Brain microvascular endothelial cell (primary cell): Measurements from ENCODE around the gene RCC1.

Experiments
- DNase-seq: peaks from one replicate; pipeline ENCODE4 v3.0.0-alpha.2; 2020
- H3K27ac ChIP-seq: fragments of 250-450 bp; sonication (Bioruptor Pico); 2 replicates; pipeline ENCODE4 v1.5.1; 2020; ENCODE audit warnings: mild to moderate bottlenecking, moderate library complexity
- H3K27me3 ChIP-seq: fragments of 250-450 bp; sonication (Bioruptor Pico); replicated peaks from 2 replicates; pipeline ENCODE4 v1.5.1; 2020; ENCODE audit warnings: mild to moderate bottlenecking
- H3K36me3 ChIP-seq: fragments of 250-450 bp; sonication (Bioruptor Pico); replicated peaks from 2 replicates; pipeline ENCODE4 v1.5.1; 2020; ENCODE audit warnings: mild to moderate bottlenecking
- H3K4me3 ChIP-seq: 2 replicates; pipeline ENCODE4 v1.5.1; 2011; ENCODE audit warnings: low read depth, mild to moderate bottlenecking, control low read depth, low read length, moderate library complexity
- CTCF ChIP-seq: IDR thresholded peaks from 2 replicates; pipeline ENCODE4 v1.5.1; 2011; ENCODE audit warnings: low read depth, mild to moderate bottlenecking, moderate library complexity, low read length, control low read depth, inconsistent platforms; ENCODE audit errors: missing control alignments
- in situ Hi-C: cut with HindIII; loops from 2 replicates; pipeline ENCODE4 v1.10.0; 2017; ENCODE audit warnings: low sequenced_read_pairs, low pct_ligation_motif_present

Gene RCC1

GRCh38 chr1:28505406-28506187 is at the start of gene RCC1:
TSS of gene RCC1 (plus strand) at chr1:28506043. CDS start at chr1:28529867, 23,824 bp downstream.
- peak within 1 kb of the TSS; percentile 88 for H3K27ac ChIP-seq
- peak; percentile 99 for DNase-seq
- in situ Hi-C loops, result no loop called here
- no peak for TF ChIP-seq CTCF
- peak within 1 kb of the TSS; percentile 96 for H3K4me3 ChIP-seq
- no peaks in the 10 kb centered on the region for H3K27me3 ChIP-seq
- H3K36me3 ChIP-seq, result peaks cover 45% of the 10 kb centered on the region

DNA sequence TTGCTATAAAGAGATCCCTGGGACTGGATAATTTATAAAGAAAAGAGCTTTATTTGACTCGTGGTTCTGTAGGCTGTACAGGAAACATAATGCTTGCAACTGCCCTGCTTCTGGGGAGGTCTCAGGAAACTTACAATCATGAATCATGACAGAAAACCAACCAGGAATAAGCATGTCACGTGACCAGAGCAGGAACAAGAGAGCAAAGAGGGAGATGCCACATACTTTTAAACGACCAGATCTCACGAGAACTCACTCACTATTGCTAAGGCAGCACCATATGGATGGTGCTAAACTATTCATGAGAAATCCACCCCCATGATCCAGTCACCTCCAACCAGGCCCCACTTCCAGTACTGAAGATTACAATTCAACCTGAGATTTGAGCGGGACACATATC is 49.8 kb upstream of the RCC1 start:
- Histone ChIP-seq H3K36me3 (peaks cover 5% of the 10 kb centered on the region), H3K4me3 (no peak overlapping the region), H3K27ac (peak overlapping the region; percentile 33), H3K27me3 (no peaks in the 10 kb centered on the region)
- TF ChIP-seq CTCF, result no peak
- DNase-seq, result peak; percentile 87
- in situ Hi-C loops, result no loop called here

DNA sequence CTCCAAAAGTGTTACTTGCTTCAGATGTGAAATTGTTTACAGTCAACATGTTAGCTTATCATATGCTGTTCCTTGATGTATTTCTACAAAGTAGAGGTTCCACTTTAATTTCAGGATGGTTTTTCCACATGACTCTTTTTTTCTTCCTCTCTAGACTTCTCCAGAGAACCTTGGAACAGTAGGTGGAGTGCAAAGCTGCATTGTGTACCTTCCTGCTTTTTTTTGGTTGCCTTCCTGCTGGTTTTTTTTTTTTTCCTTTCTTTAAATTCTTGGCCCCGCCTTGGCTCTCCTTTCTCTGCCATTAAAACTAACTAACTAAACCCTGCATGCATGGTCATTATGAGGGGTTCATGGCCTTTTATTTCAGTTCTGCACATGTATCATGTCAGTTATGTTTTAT is 48.2 kb upstream of the RCC1 start:
- Histone ChIP-seq H3K36me3 (peaks cover 5% of the 10 kb centered on the region), H3K27me3 (no peaks in the 10 kb centered on the region), H3K4me3 (no peak overlapping the region), H3K27ac (no peak overlapping the region)
- DNase-seq, result no peak
- in situ Hi-C loops, result no loop called here
- no peak for TF ChIP-seq CTCF

DNA sequence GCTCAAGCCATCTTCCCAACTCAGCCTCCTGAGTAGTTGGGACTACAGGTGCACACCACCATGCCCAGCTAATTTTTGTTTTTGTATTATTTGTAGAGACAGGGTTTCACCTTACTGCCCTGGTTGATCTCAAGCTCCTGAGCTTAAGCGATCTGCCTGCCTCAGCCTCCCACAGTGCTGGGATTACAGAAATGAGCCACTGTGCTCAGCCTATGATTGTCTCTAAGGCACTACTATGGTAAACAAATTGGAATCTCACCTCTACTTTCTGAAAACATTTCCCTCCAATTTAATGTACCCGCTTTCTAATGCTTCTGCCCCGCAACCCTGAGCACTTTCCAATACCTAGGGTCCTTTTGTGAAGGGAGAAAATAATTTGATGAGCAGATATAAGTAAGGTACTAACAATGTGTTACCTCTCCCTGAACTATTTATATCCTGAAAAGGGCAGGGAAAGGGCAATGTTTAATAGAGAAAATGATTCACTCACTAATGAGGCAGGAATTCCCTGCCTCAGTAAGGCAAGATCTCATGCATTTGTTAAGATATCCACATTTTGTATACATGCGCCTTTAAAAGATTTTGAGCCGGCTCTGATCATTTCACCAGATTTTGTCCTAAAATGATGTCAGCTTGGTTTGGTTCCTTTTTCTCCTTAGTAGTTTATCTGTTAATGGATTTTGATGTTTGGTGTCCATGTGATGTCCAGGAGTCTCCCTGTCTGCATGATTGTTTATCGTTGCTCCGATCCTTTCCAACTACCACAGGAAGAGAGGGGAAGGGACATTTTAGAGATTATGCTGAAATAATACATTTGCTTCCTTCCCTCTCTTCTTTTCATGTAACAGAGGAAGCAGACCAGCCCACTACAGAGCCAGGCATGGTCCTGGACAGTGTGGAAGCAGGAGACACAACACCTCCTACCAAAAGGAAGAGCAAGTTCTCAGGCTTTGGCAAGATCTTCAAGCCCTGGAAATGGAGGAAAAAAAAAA is 47.3 kb upstream of the RCC1 start:
- peaks cover 5% of the 10 kb centered on the region for H3K36me3 ChIP-seq
- H3K27me3 ChIP-seq, result no peaks in the 10 kb centered on the region
- DNase-seq, result no peak
- TF ChIP-seq CTCF, result no peak
- no peak overlapping the region for H3K27ac ChIP-seq
- in situ Hi-C loops, result no loop called here
- H3K4me3 ChIP-seq, result no peak overlapping the region

GRCh38 chr1:28466226-28466778 is 39.5 kb upstream of the RCC1 start:
- Histone ChIP-seq H3K27ac (no peak overlapping the region), H3K27me3 (no peaks in the 10 kb centered on the region), H3K4me3 (no peak overlapping the region), H3K36me3 (peaks cover 5% of the 10 kb centered on the region)
- DNase-seq, result no peak
- in situ Hi-C loops, result no loop called here
- no peak for TF ChIP-seq CTCF
